Lower leg skin (tissue), 4 donors: Measurements from ENCODE around the gene ENAH. TPM values are rescaled to one million over a fixed set of nuclear protein-coding genes. Genes with fewer than 3 reads are reported as not detected.

Source experiments
- DNase-seq, 2 donors: peaks; one replicate each; pipeline ENCODE4 v3.0.0-alpha.2; 2019; ENCODE audit warnings: low spot score in 2 of 2
- H3K4me3 ChIP-seq: fragments of 200-600 bp; sonication (generic); 2 replicates; pipeline ENCODE4 v1.5.1; 2017; ENCODE audit warnings: mild to moderate bottlenecking, low read depth; ENCODE audit not compliant: poor library complexity, severe bottlenecking
- CTCF ChIP-seq, 3 donors: fragments of 450-650 bp; IDR thresholded peaks; one replicate each; pipeline ENCODE4 v1.5.1; 2016; ENCODE audit warnings: antibody characterized with exemption in 3 of 3, mild to moderate bottlenecking in 3 of 3, moderate library complexity in 2 of 3
- POLR2A ChIP-seq, 2 donors: fragments of 450-650 bp; IDR thresholded peaks; one replicate each; pipeline ENCODE4 v1.6.1; 2016 to 2017; ENCODE audit warnings: antibody characterized with exemption in 2 of 2, mild to moderate bottlenecking in 1 of 2, moderate library complexity in 1 of 2
- WGBS, 2 donors: methylation state at CpG; one replicate each; pipeline ENCODE4 v1.1.5; 2018; 5-methylcytosine and 5-hydroxymethylcytosine counted together
- intact Hi-C: fragments of 100-400 bp; cut with DNase I; formaldehyde crosslinking; loops from one replicate; pipeline ENCODE4 v1.15.0; 2023; ENCODE audit warnings: low total_unique reads
- total RNA-seq, 4 donors: library from RNA; depleted of rRNA; stranded (reverse); fragments of >200 nt; gene quantifications; one replicate each; pipeline ENCODE4 v1.1.0, GENCODE V29; 2016

The ENAH gene
- total RNA-seq, 4 donors from 2014 or later = 32.5 to 37.4 (median 35.2) TPM

GRCh38 chr1:225567789-225568188, 85.1 kb downstream of the ENAH start:
- 92 to 94% methylated on average over 2 of the region's 2 CpGs for WGBS, 2 donors
- intact Hi-C loops = no loop called here

DNA sequence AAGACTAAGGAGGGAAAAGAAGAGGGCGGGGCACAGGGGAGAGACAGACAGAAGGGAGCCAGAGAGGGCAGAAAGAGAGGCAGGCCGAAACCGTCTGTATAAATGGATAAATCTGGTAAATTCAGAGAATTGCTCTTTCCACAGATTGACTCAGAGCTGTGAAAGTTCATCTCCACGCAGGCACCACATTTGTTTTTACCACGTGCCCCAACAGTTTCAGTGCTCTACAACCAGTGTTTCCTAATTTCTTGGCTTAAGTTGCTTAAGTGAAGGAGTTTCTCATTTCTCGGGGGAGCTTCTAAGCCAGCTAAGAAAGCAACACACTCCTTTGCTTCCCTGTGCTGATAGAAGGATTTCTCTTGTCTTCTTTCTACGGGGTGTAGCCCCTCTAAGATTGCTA, 87.1 kb downstream of the ENAH start:
- intact Hi-C loops = no loop called here
- TF ChIP-seq POLR2A (IDR thresholded peaks at IDR 0.05) (no peak), CTCF (IDR thresholded peaks at IDR 0.05) (no peak)
- H3K4me3 ChIP-seq = no peak overlapping the region
- 69 to 81% methylated on average over 7 of the region's 7 CpGs for WGBS, 2 donors
- no peak for DNase-seq

More at GRCh38 chr1:225567789-225568188, 85.1 kb downstream of the ENAH start:
- no peak overlapping the region for H3K4me3 ChIP-seq
- DNase-seq = no peak
- no peak for TF ChIP-seq POLR2A (IDR thresholded peaks at IDR 0.05)
- TF ChIP-seq CTCF (IDR thresholded peaks at IDR 0.05) = no peak

DNA sequence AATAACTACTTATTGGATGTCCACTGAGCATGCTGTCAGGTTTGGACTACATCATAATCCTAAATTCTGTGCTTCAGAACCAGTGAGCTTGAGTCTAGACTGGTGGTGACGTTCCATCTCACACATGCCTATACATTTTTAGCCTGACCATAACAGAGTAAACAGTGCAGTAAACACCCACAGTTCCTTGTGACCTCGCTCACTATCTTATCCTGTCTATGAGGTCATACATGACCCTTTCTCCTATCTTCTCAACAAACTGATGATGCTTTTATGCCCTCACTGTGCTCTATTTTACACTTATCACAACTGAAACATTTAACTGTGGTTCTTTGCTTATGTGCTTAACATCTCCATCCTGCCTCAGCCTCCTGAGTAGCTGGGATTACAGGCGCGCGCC, 91.2 kb downstream of the ENAH start:
- TF ChIP-seq POLR2A (IDR thresholded peaks at IDR 0.05) = no peak
- TF ChIP-seq CTCF (IDR thresholded peaks at IDR 0.05) = no peak
- 99% methylated on average over 5 of the region's 5 CpGs for WGBS, 2 donors
- intact Hi-C loops = no loop called here
- DNase-seq = no peak
- no peak overlapping the region for H3K4me3 ChIP-seq

DNA sequence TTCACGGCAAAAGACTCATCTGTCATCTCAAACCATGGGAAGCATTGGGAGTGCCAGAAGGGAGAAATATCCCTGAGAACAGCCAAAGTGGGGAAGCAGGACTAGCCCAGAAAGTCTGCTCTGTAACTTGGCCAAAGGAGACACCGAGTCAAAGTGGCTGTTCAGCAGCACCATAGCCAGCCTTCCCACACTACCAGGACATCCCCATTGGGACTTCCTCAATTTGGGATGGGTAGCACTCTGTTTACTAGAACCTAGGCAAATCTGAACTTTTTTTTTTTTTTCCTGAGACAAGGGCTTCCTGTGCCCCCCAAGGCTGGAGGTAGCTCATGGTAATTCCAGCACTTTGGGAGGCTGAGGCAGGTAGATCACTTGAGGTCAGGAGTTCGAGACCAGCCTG, 93.0 kb downstream of the ENAH start:
- WGBS, 2 donors = 72 to 91% methylated on average over 3 of the region's 3 CpGs
- no peak for DNase-seq
- intact Hi-C loops = no loop called here
- TF ChIP-seq POLR2A (IDR thresholded peaks at IDR 0.05) (no peak), CTCF (IDR thresholded peaks at IDR 0.05) (no peak)
- no peak overlapping the region for H3K4me3 ChIP-seq

DNA sequence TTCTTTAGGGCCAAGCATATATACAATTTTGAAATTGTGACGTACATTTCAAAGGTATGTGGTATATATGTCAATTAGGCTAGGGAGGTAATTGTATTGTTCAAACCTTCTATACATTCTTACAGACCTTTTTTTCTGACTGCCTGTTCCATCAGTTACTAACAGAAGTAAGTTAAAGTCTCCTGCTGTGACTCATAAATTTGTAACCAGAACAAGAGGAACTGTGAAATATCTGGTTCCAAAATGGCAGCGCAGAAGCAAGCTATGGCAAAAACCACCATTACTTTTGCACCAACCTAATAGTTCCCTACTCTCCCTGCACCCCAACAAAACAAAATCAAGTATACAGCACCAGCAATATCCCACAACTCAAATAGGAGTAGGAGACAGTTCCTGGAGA, 93.6 kb downstream of the ENAH start:
- intact Hi-C loops = no loop called here
- no peak for TF ChIP-seq CTCF (IDR thresholded peaks at IDR 0.05)
- WGBS, 2 donors = 93 to 97% methylated on average over 2 of the region's 2 CpGs
- no peak overlapping the region for H3K4me3 ChIP-seq
- DNase-seq = no peak

GRCh38 chr1:225556694-225557093, 96.2 kb downstream of the ENAH start:
- intact Hi-C loops = no loop called here
- H3K4me3 ChIP-seq = no peak overlapping the region
- TF ChIP-seq CTCF (IDR thresholded peaks at IDR 0.05) (no peak), POLR2A (IDR thresholded peaks at IDR 0.05) (no peak)
- DNase-seq = no peak
- 89 to 100% methylated on average over 1 of the region's 1 CpG for WGBS, 2 donors
